MCF 10A (cell line): ENCODE measurements around the gene ZP2. TPM values are rescaled to one million over a fixed set of nuclear protein-coding genes. Genes with fewer than 3 reads are reported as not detected.

Source experiments
- BruUV-seq: library from RNA; stranded (reverse); fragments of 400-500 nt; replicated peaks from 2 replicates; lab custom pipeline; 2021; lab: Mats Ljungman, UMichigan
- CTCF ChIA-PET: fragments of 300-600 bp; sonication (Branson Sonifier 250); formaldehyde crosslinking; extraction: SDS; loops from one replicate; lab custom pipeline; 2021; ENCODE audit warnings: antibody characterized with exemption, inconsistent platforms; lab: Yijun Ruan, JAX
- POLR2A ChIA-PET: fragments of 300-600, 350-650 bp; sonication (Branson Sonifier 250); formaldehyde crosslinking; extraction: SDS; loops from one replicate; lab custom pipeline; 2020; ENCODE audit warnings: antibody characterized with exemption, inconsistent platforms; lab: Yijun Ruan, JAX
- DNase-seq: peaks from one replicate; pipeline ENCODE4 v3.0.0-alpha.2; 2018; ENCODE audit not compliant: unreplicated experiment
- H3K27ac Mint-ChIP-seq: one replicate; pipeline ENCODE4 v1.8.0; 2022; ENCODE audit warnings: mild to moderate bottlenecking, low read depth, mixed read lengths; ENCODE audit not compliant: unreplicated experiment
- H3K27me3 Mint-ChIP-seq: one replicate; pipeline ENCODE4 v1.8.0; 2022; ENCODE audit warnings: mixed read lengths; ENCODE audit not compliant: insufficient read depth, unreplicated experiment
- H3K36me3 Mint-ChIP-seq: one replicate; pipeline ENCODE4 v1.8.0; 2022; ENCODE audit warnings: mild to moderate bottlenecking, moderate library complexity, mixed read lengths; ENCODE audit not compliant: insufficient read depth, unreplicated experiment
- H3K4me1 Mint-ChIP-seq: one replicate; pipeline ENCODE4 v1.8.0; 2022; ENCODE audit warnings: mixed read lengths; ENCODE audit not compliant: insufficient read depth, unreplicated experiment
- H3K4me3 Mint-ChIP-seq: one replicate; pipeline ENCODE4 v1.8.0; 2022; ENCODE audit warnings: mild to moderate bottlenecking, moderate library complexity, mixed read lengths; ENCODE audit not compliant: unreplicated experiment
- H3K9me3 Mint-ChIP-seq: one replicate; pipeline ENCODE4 v1.8.0; 2022; ENCODE audit warnings: mixed read lengths; ENCODE audit not compliant: unreplicated experiment
- CTCF ChIP-seq: fragments of 200-600 bp; IDR thresholded peaks from one replicate; pipeline ENCODE4 v1.8.0; 2022; ENCODE audit warnings: antibody characterized with exemption, mild to moderate bottlenecking; ENCODE audit not compliant: unreplicated experiment
- intact Hi-C: fragments of 100-400 bp; cut with micrococcal nuclease; formaldehyde crosslinking; loops from 2 replicates; pipeline ENCODE4 v1.14.1; 2022
- total RNA-seq: library from RNA; stranded (reverse); gene quantifications from 2 replicates; pipeline ENCODE4 v1.2.3, GENCODE V29; 2022

The ZP2 gene
- total RNA-seq, 1 experiment from 2014 or later: not detected

- intact Hi-C loops: no loop called here
- H3K9me3 Mint-ChIP-seq: no peaks in the 10 kb centered on the region
- DNase-seq: no peak
- H3K4me3 Mint-ChIP-seq: no peak overlapping the region
- H3K27me3 Mint-ChIP-seq: no peaks in the 10 kb centered on the region
- peaks cover 77% of the 10 kb centered on the region for H3K36me3 Mint-ChIP-seq
- BruUV-seq: no TSS peak
- peak overlapping the region; percentile 49 for H3K27ac Mint-ChIP-seq
- no peak for TF ChIP-seq CTCF
- H3K4me1 Mint-ChIP-seq: peaks cover 6% of the 10 kb centered on the region
- CTCF ChIA-PET: interaction anchor here (0.7 to 3.0 kb wide), 7 partner anchors 10 to 317 kb away, joined by 3 to 13 read pairs (median 3); no protein-coding TSS in a partner anchor
- POLR2A ChIA-PET: interaction anchor here (0.7 to 2.9 kb wide), 4 partner anchors 8 to 137 kb away, joined by 3 to 13 read pairs (median 8); partner anchors contain the start of gene LDAF1
Observed at GRCh38 chr16:21166561-21166961, 44.8 kb downstream of the ZP2 start.

GRCh38 chr16:21164521-21165168 lies 46.7 kb downstream of the ZP2 start:
- no peak for TF ChIP-seq CTCF
- Mint-ChIP-seq H3K9me3 (no peaks in the 10 kb centered on the region), H3K36me3 (peaks cover 64% of the 10 kb centered on the region), H3K27me3 (no peaks in the 10 kb centered on the region), H3K4me3 (no peak overlapping the region), H3K4me1 (peaks cover 19% of the 10 kb centered on the region), H3K27ac (no peak overlapping the region)
- no TSS peak for BruUV-seq
- CTCF ChIA-PET: interaction anchor here (3.0 kb wide), 1 partner anchor 136 kb away, joined by 13 read pairs; no protein-coding TSS in a partner anchor
- intact Hi-C loops: no loop called here
- POLR2A ChIA-PET: no interaction called here
- no peak for DNase-seq

GRCh38 chr16:21163576-21163975 lies 47.8 kb downstream of the ZP2 start:
- TF ChIP-seq CTCF: no peak
- no peak overlapping the region for H3K27ac Mint-ChIP-seq
- intact Hi-C loops: no loop called here
- H3K27me3 Mint-ChIP-seq: no peaks in the 10 kb centered on the region
- H3K36me3 Mint-ChIP-seq: peaks cover 57% of the 10 kb centered on the region
- BruUV-seq: no TSS peak
- ChIA-PET CTCF (interaction anchor here (0.6 to 3.0 kb wide), 2 partner anchors 137 to 1605 kb away, joined by 4 to 13 read pairs; no protein-coding TSS in a partner anchor), POLR2A (no interaction called here)
- H3K4me1 Mint-ChIP-seq: peaks cover 21% of the 10 kb centered on the region
- H3K4me3 Mint-ChIP-seq: no peak overlapping the region
- H3K9me3 Mint-ChIP-seq: no peaks in the 10 kb centered on the region
- DNase-seq: no peak

DNA sequence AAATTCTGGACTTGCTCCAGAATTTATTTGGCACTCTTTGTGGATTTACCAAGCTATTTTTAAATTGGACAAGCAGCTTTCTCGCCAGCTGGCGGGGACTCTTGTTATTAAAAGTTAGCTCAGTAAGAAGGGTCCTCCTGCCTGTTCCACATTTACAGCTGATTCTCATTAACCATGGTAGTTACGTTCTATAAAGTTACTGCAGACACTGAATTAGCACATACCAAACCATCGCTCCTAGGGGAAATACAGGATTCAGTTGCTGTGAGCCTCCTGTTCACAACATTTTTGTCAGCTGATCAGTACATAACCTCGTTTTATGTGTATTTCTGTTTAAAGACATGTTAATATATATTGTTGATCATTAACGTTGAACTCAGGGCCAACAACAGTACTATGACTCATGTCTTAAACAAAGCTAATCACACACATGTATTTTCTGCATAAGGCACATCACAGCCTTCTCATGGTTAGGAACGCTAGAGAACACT lies 48.7 kb downstream of the ZP2 start:
- no TSS peak for BruUV-seq
- H3K9me3 Mint-ChIP-seq: no peaks in the 10 kb centered on the region
- ChIA-PET CTCF (interaction anchor here (0.6 to 0.7 kb wide), 4 partner anchors 20 to 1029 kb away, joined by 3 to 4 read pairs (median 3); no protein-coding TSS in a partner anchor), POLR2A (interaction anchor here (1.2 kb wide), 1 partner anchor 311 kb away, joined by 4 read pairs; no protein-coding TSS in a partner anchor)
- no peaks in the 10 kb centered on the region for H3K27me3 Mint-ChIP-seq
- intact Hi-C loops: no loop called here
- DNase-seq: no peak
- H3K36me3 Mint-ChIP-seq: peaks cover 57% of the 10 kb centered on the region
- H3K27ac Mint-ChIP-seq: no peak overlapping the region
- no peak for TF ChIP-seq CTCF
- peaks cover 21% of the 10 kb centered on the region for H3K4me1 Mint-ChIP-seq
- H3K4me3 Mint-ChIP-seq: no peak overlapping the region
